HepG2 (cell line): Measurements from ENCODE around the gene ACTR10. TPM values are rescaled to one million over a fixed set of nuclear protein-coding genes. Genes with fewer than 3 reads are reported as not detected.

Source experiments
- DDIT3 ChIP-seq: sonication (generic); formaldehyde crosslinking; IDR thresholded peaks from 2 replicates; pipeline ENCODE4 v1.4.0; 2020; ENCODE audit warnings: mild to moderate bottlenecking, missing genetic modification reagents
- HNRNPK ChIP-seq: fragments of 200-400 bp; formaldehyde crosslinking; IDR thresholded peaks from 2 replicates; pipeline ENCODE4 v1.6.1; 2018; ENCODE audit warnings: low read length, low read depth, moderate library complexity, mild to moderate bottlenecking; ENCODE audit not compliant: poor library complexity, severe bottlenecking
- MXI1 ChIP-seq: IDR thresholded peaks from 3 replicates; pipeline ENCODE4 v1.6.1; 2012; ENCODE audit warnings: low read depth, low read length, inconsistent platforms, borderline replicate concordance
- POLR2G ChIP-seq: fragments of 200-400 bp; formaldehyde crosslinking; IDR thresholded peaks from 2 replicates; pipeline ENCODE4 v1.6.1; 2018; ENCODE audit warnings: mild to moderate bottlenecking, low read depth, low read length, moderate library complexity
- REST ChIP-seq, 2 experiments: IDR thresholded peaks; 2 replicates each; pipeline ENCODE4 v1.6.1; 2011 to 2012; ENCODE audit warnings: low read length in 2 of 2, borderline replicate concordance in 1 of 2, low read depth in 1 of 2, mild to moderate bottlenecking in 1 of 2, moderate library complexity in 1 of 2
- SIX4 ChIP-seq: sonication (generic); formaldehyde crosslinking; IDR thresholded peaks from 2 replicates; pipeline ENCODE4 v1.4.0; 2020; ENCODE audit warnings: missing genetic modification reagents
- ZBTB3 ChIP-seq: sonication (generic); formaldehyde crosslinking; IDR thresholded peaks from 2 replicates; pipeline ENCODE4 v1.4.0; 2020; ENCODE audit warnings: low read depth, mild to moderate bottlenecking, moderate library complexity, missing genetic modification reagents, borderline replicate concordance
- ZNF18 ChIP-seq: sonication (generic); formaldehyde crosslinking; IDR thresholded peaks from 2 replicates; pipeline ENCODE4 v1.8.0; 2022; ENCODE audit warnings: mild to moderate bottlenecking, missing genetic modification reagents; ENCODE audit not compliant: insufficient replicate concordance
- ZNF512B ChIP-seq: sonication (generic); formaldehyde crosslinking; IDR thresholded peaks from 2 replicates; pipeline ENCODE4 v1.5.1; 2020; ENCODE audit warnings: missing genetic modification reagents, mild to moderate bottlenecking, borderline replicate concordance
- ZNF646 ChIP-seq: sonication (generic); formaldehyde crosslinking; IDR thresholded peaks from 2 replicates; pipeline ENCODE4 v1.9.0; 2021; ENCODE audit warnings: mild to moderate bottlenecking, missing genetic modification reagents
- ZNF780A ChIP-seq: sonication (generic); formaldehyde crosslinking; IDR thresholded peaks from 2 replicates; pipeline ENCODE4 v1.8.0; 2022; ENCODE audit warnings: mild to moderate bottlenecking, missing genetic modification reagents, moderate library complexity
- polyA plus RNA-seq, 8 experiments: library from polyadenylated mRNA; depleted of rRNA in 3 of 8; stranded (reverse) in 7 of 8; unstranded in 1 of 8; fragments of >200 nt; fragmentation: Illumina TruSeq in 4 of 8; extraction: Trizol in 4 of 8; gene quantifications; 2 replicates each; pipeline versions ENCODE4 v1.2.1 to v1.2.3, GENCODE V29; 2011 to 2016; ENCODE audit warnings: low read depth in 4 of 8, missing spikeins in 1 of 8, mixed read lengths in 1 of 8; ENCODE audit not compliant: insufficient read depth in 1 of 8
- total RNA-seq, 5 experiments: library from RNA; depleted of rRNA; stranded (reverse); fragments of >200 nt; fragmentation: Illumina TruSeq; extraction: Trizol; gene quantifications; 2 replicates each; pipeline ENCODE4 v1.2.3, GENCODE V29; 2016; ENCODE audit warnings: low read depth in 1 of 5

ACTR10 gene
- total and polyA plus RNA-seq, 2 of the 13 experiments (the other 11 are each of a cell fraction or from before 2014, with no cell fraction given), result 30.0 to 41.3 TPM

GRCh38 chr14:58272588-58273372 is 72.8 kb downstream of the ACTR10 start (continued):
- TF ChIP-seq REST (IDR thresholded peaks at IDR 0.05; ENCODE audit: borderline replicate concordance in 1 of 2, low read depth in 1 of 2, low read length in 2 of 2) (0 out of 4 replicates have a peak, but pooled peaks of 1 of the 2 experiments have one; percentile 18), DDIT3 (CRISPR knock-in tag) (no peak), ZNF780A (CRISPR knock-in tag) (no peak), HNRNPK (no peak), POLR2G (peak; percentile 46; the same call in 1 of the 2 replicates), ZNF646 (0 out of 2 replicates have a peak, but pooled peaks have one; percentile 39), ZBTB3 (CRISPR knock-in tag) (no peak), SIX4 (peak; percentile 71), ZNF512B (CRISPR knock-in tag) (no peak), MXI1 (peak; percentile 55; the same call in 1 of the 3 replicates), ZNF18 (CRISPR knock-in tag) (no peak)
